Measurements from ENCODE around the gene AQR. TPM values are rescaled to one million over a fixed set of nuclear protein-coding genes. Genes with fewer than 3 reads are reported as not detected.

The AQR gene
- polyA plus RNA-seq, 1 experiment = 15.3 TPM

GRCh38 chr15:34964277-34964676 lies 5.3 kb downstream of the AQR start:
- CTCF ChIA-PET = interaction anchor here (0.8 to 1.0 kb wide), 2 partner anchors 10 to 23 kb away, joined by 3 read pairs; no protein-coding TSS in a partner anchor
- no peak for DNase-seq (ENCODE audit: low read depth)

GRCh38 chr15:34953851-34954250 lies 15.7 kb downstream of the AQR start:
- ChIA-PET POLR2A (no interaction called here), CTCF (interaction anchor here (0.6 to 1.1 kb wide), 4 partner anchors 11 to 1231 kb away, joined by 3 to 4 read pairs (median 3); partner anchors contain the start of gene AQR)
- TF ChIP-seq CTCF (IDR thresholded peaks at IDR 0.05; ENCODE audit: insufficient read depth, low read depth, low read length) = no peak
- DNase-seq (ENCODE audit: low read depth) = no peak
- Histone ChIP-seq H3K4me3 (ENCODE audit: low read depth, low read length) (no peak overlapping the region), H3K27me3 (ENCODE audit: control insufficient read depth, insufficient read depth, low read length) (no peaks in the 10 kb centered on the region), H3K36me3 (ENCODE audit: control insufficient read depth, insufficient read depth, low read length) (no peaks in the 10 kb centered on the region)

More at GRCh38 chr15:34964277-34964676, 5.3 kb downstream of the AQR start:
- Histone ChIP-seq H3K36me3 (ENCODE audit: control insufficient read depth, insufficient read depth, low read length) (peaks cover 3% of the 10 kb centered on the region; the same call in 1 of the 2 replicates), H3K4me3 (ENCODE audit: low read depth, low read length) (no peak overlapping the region), H3K27me3 (ENCODE audit: control insufficient read depth, insufficient read depth, low read length) (no peaks in the 10 kb centered on the region)
- POLR2A ChIA-PET = no interaction called here
- no peak for TF ChIP-seq CTCF (IDR thresholded peaks at IDR 0.05; ENCODE audit: insufficient read depth, low read depth, low read length)

GRCh38 chr15:34952481-34952880 lies 17.1 kb downstream of the AQR start:
- H3K4me3 ChIP-seq (ENCODE audit: low read depth, low read length) = no peak overlapping the region
- ChIA-PET CTCF (interaction anchor here (1.0 to 1.4 kb wide), 2 partner anchors 17 to 365 kb away, joined by 6 to 7 read pairs; partner anchors contain the start of gene AQR), POLR2A (no interaction called here)
- no peaks in the 10 kb centered on the region for H3K27me3 ChIP-seq (ENCODE audit: control insufficient read depth, insufficient read depth, low read length)
- H3K36me3 ChIP-seq (ENCODE audit: control insufficient read depth, insufficient read depth, low read length) = no peaks in the 10 kb centered on the region
- no peak for TF ChIP-seq CTCF (IDR thresholded peaks at IDR 0.05; ENCODE audit: insufficient read depth, low read depth, low read length)
- no peak for DNase-seq (ENCODE audit: low read depth)

- no peak for TF ChIP-seq CTCF (IDR thresholded peaks at IDR 0.05; ENCODE audit: insufficient read depth, low read depth, low read length)
- no peak overlapping the region for H3K4me3 ChIP-seq (ENCODE audit: low read depth, low read length)
- DNase-seq (ENCODE audit: low read depth) = no peak
- POLR2A ChIA-PET = no interaction called here
- CTCF ChIA-PET = interaction anchor here (1.0 to 1.4 kb wide), 2 partner anchors 18 to 365 kb away, joined by 6 to 7 read pairs; partner anchors contain the start of gene AQR
- no peaks in the 10 kb centered on the region for H3K27me3 ChIP-seq (ENCODE audit: control insufficient read depth, insufficient read depth, low read length)
- no peaks in the 10 kb centered on the region for H3K36me3 ChIP-seq (ENCODE audit: control insufficient read depth, insufficient read depth, low read length)
Observed at GRCh38 chr15:34951993-34952392, 17.5 kb downstream of the AQR start.

- POLR2A ChIA-PET = interaction anchor here (1.0 to 1.1 kb wide), 2 partner anchors 25 to 134 kb away, joined by 3 to 4 read pairs; partner anchors contain the start of gene AQR
- peak; percentile 52 for DNase-seq (ENCODE audit: low read depth)
- H3K27me3 ChIP-seq (ENCODE audit: control insufficient read depth, insufficient read depth, low read length) = no peaks in the 10 kb centered on the region
- CTCF ChIA-PET = interaction anchor here (0.6 to 2.5 kb wide), 4 partner anchors 8 to 1100 kb away, joined by 3 to 9 read pairs (median 3); partner anchors contain the start of gene AQR
- no peak for TF ChIP-seq CTCF (IDR thresholded peaks at IDR 0.05; ENCODE audit: insufficient read depth, low read depth, low read length)
- H3K4me3 ChIP-seq (ENCODE audit: low read depth, low read length) = no peak overlapping the region
- no peaks in the 10 kb centered on the region for H3K36me3 ChIP-seq (ENCODE audit: control insufficient read depth, insufficient read depth, low read length)
Observed at GRCh38 chr15:34944936-34945335, 24.6 kb downstream of the AQR start.
